Activated T-cell treated with anti-CD3 and anti-CD28 coated beads, Interleukin-2, amount 50 U/mL, for 1 hour (primary cell): ENCODE measurements around the gene TM2D1.

Experiments
- DNase-seq: peaks from one replicate; pipeline ENCODE4 v3.0.0-alpha.2; 2020

Gene TM2D1

DNA sequence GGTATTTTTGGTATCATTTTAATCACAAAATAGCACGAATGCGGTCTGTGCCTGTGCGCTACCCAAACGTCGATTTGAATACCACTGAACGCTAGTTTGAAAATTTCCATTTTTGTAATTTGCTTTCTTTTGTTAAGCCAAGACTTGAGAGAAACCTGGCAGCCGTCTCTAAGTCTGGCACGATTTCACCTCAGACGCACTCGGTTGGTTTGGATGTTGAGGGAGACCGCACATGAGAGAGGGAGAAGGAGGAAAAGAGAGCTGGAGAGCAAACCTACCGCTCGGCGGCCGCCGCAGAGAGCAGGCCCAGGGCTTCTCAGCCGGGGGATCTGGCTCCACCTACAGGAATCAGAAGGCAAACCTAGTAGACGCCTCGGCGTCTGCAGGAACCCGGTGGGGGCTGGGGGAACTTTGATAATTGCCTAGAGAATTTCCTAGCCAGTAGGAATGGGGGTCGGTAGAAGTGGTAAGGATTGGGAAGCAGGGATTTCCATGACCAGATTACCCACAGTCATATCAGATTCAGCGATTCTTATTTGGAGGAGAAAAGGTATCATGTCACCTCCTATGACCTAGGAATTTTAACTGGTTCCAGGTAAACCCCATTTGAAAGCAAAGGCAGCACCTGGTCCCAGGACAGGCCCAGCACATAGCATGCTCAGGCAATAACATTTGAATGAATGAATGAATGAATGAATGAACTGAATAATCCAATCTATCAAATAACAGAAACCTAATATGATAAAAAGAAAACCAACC lies 83.2 kb downstream of the TM2D1 start:
- DNase-seq: peak; percentile 56

GRCh38 chr1:61640531-61641530 lies 84.1 kb downstream of the TM2D1 start:
- DNase-seq: no peak

DNA sequence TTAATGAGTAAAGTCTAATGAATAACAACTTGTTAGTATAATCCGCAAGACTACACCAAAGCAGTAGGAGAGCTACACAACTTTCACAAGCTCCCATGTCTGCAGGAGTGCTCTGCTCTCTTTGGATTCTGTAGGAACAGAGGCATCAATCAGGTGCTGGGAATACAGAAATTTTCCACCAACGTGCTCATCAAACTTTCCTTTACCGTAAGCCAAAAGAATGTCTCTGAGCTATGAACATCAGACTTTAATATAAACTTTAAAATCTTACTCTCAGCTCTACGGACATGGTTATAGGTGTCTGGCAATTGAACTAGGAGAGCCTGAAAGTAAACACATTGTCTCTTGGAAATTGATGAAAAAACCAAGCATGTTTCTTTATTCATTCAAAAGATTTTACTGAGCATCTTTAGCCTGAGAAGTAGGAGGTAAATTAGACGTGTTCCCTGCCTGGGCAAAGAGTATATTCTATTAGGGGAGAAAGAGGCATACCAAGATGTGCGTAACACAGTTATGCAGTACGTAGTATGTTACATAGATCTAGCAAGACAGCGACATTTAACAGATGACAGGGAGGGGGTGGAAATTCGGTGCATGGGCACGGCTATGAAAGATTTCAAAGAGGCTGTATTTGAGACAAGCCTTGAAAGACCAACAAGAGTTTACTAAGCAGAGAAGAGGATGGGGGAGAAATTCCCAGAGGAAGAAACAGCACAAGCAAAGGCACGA lies 85.2 kb downstream of the TM2D1 start:
- no peak for DNase-seq

DNA sequence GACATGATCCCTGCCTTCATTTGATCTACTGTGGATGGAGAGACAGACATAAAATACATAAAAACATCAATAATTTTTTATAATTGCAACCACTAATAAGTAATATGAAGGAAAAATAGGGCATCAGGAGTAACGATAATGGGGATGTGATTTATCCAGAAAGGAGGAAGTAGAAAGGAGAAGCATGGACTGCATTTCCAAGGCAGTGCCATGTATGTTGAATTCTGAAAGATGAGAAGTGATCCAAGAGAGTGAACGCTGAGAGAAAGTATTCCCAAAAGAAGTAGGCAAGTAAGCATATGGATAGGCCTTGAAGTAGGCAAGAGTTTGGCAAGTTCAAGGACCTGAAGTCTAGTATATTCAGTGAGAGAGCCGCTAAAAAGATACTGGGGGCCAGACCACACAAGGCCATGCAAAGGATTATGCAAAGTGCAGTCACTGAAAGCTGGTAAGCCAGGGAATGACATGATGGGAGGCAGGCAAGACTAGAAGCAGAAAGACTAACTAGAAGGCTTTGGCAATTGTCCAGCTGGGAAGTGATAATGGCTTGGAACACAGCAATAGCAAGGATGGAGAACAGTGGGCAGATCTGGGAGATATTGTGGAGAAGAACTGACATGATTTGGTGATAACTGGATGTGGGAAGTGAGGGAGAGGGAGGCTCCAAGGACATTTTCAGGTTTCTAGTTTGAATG lies 85.9 kb downstream of the TM2D1 start:
- no peak for DNase-seq

GRCh38 chr1:61638296-61638695 lies 86.6 kb downstream of the TM2D1 start:
- no peak for DNase-seq

GRCh38 chr1:61637470-61637869 lies 87.5 kb downstream of the TM2D1 start:
- no peak for DNase-seq

DNA sequence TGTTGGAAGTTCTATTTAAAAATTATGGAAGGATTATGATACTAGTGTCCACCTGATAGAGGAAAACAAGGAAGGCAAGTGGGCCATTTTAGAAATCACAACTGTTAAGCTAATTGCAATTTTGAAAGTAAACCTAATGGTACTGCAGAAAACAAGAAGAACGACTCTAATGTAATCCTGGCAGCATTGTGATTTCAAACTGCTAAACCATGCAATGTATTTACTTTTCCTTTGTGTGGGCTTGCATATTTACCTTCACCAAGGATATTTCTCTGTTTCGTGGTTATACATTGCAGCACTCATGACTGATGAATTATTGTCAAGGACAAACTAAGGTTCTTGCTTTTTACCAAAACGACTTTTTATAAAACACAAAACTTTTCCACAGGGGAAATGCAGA lies 88.1 kb downstream of the TM2D1 start:
- DNase-seq: no peak

DNA sequence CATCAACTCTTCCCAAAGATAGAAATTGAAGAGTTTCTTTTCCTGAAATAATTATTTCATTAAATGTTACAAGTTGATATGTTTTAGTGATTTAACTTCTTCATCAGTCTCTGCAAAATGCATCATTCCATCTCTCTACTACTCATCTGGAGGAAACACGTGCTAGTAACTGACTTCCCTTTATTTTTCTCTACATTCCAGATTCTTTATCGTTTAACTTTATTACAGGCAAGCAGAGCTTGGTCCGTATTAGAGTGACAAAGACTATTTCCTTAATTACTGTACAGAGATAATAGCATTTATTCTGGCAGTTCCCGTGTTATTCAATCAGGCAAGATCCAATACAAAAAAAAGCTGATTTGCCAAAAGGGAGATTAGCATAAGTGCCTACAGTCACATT lies 88.6 kb downstream of the TM2D1 start:
- DNase-seq: no peak

- no peak for DNase-seq
Observed at GRCh38 chr1:61635557-61635956, 89.4 kb downstream of the TM2D1 start.

GRCh38 chr1:61631436-61631835 lies 93.5 kb downstream of the TM2D1 start:
- no peak for DNase-seq
